HCT116 (cell line): ENCODE measurements around the gene STK25. TPM values are rescaled to one million over a fixed set of nuclear protein-coding genes. Genes with fewer than 3 reads are reported as not detected.

Source experiments
- ATAC-seq: fragments of 200-7000 bp; cut with Tn5 transposase; 2 replicates; pipeline ENCODE4 v1.9.1; 2020; ENCODE audit warnings: mild to moderate bottlenecking, moderate library complexity
- BruUV-seq: library from RNA; stranded (reverse); fragments of 400-500 nt; replicated peaks from 2 replicates; lab custom pipeline; 2021; lab: Mats Ljungman, UMichigan
- CTCF ChIA-PET: fragments of 300-600 bp; sonication (Branson Sonifier 250); formaldehyde crosslinking; loops from one replicate; lab custom pipeline; 2021; ENCODE audit warnings: antibody characterized with exemption; lab: Charles Lee
- POLR2A ChIA-PET: fragments of 300-600, 350-600 bp; sonication (Branson Sonifier 250); formaldehyde crosslinking; loops from one replicate; lab custom pipeline; 2021; ENCODE audit warnings: antibody characterized with exemption; lab: Charles Lee
- RAD21 ChIA-PET, 2 experiments: fragments of 300-600 bp; sonication (Branson Sonifier 250); formaldehyde crosslinking; loops; one replicate each; lab custom pipeline; 2023; ENCODE audit warnings: low total read pairs in 2 of 2; ENCODE audit not compliant: uncharacterized antibody in 2 of 2, unreplicated experiment in 2 of 2, low non-redundant PET in 1 of 2; lab: Charles Lee
- DNase-seq: peaks from one replicate; pipeline ENCODE4 v3.0.0-alpha.2; 2010; ENCODE audit warnings: low read depth, low spot score
- H2AFZ ChIP-seq: fragments of 200-600 bp; shearing (Covaris generic), sonication (generic); 2 replicates; pipeline ENCODE4 v1.6.1; 2017; ENCODE audit warnings: low read depth, mixed run types, mixed read lengths, antibody characterized with exemption, low read length; ENCODE audit not compliant: poor library complexity, severe bottlenecking
- H3K27ac ChIP-seq: 2 replicates; pipeline ENCODE4 v1.5.1; 2012; ENCODE audit warnings: low read depth, low read length
- H3K27me3 ChIP-seq: fragments of 200-600 bp; sonication (generic); 2 replicates; pipeline ENCODE4 v1.6.1; 2016; ENCODE audit warnings: mixed run types, low read length, mixed read lengths; ENCODE audit not compliant: insufficient read depth
- H3K36me3 ChIP-seq, 2 experiments: fragments of 200-500 bp in 1 of 2; fragments of 200-600 bp in 1 of 2; sonication (Bioruptor generic) in 1 of 2; sonication (generic) in 1 of 2; 2 replicates each; pipeline versions ENCODE4 v1.5.1 to v1.6.1; 2014 to 2016; ENCODE audit warnings: low read length in 2 of 2, inconsistent platforms in 1 of 2, mixed read lengths in 1 of 2, mixed run types in 1 of 2; ENCODE audit not compliant: insufficient read depth in 2 of 2, control insufficient read depth in 1 of 2
- H3K4me1 ChIP-seq, 2 experiments: fragments of 200-600 bp in 1 of 2; sonication (generic) in 1 of 2; 2 replicates each; pipeline versions ENCODE4 v1.5.1 to v1.6.1; 2012 to 2017; ENCODE audit warnings: low read length in 2 of 2, inconsistent platforms in 1 of 2, mild to moderate bottlenecking in 1 of 2, mixed read lengths in 1 of 2, mixed run types in 1 of 2, moderate library complexity in 1 of 2; ENCODE audit not compliant: insufficient read depth in 2 of 2, control insufficient read depth in 1 of 2
- H3K4me2 ChIP-seq: fragments of 200-600 bp; sonication (generic); 2 replicates; pipeline ENCODE4 v1.6.1; 2017; ENCODE audit warnings: mixed run types, low read length, mixed read lengths
- H3K4me3 ChIP-seq, 2 experiments: fragments of 200-600 bp in 1 of 2; sonication (generic) in 1 of 2; replicated peaks in 1 of 2; 2 replicates each; pipeline ENCODE4 v1.5.1; 2011 to 2016; ENCODE audit warnings: low read length in 2 of 2, control low read depth in 1 of 2, low read depth in 1 of 2, mild to moderate bottlenecking in 1 of 2, mixed read lengths in 1 of 2, mixed run types in 1 of 2
- H3K79me2 ChIP-seq: fragments of 200-600 bp; sonication (generic); 2 replicates; pipeline ENCODE4 v1.6.1; 2017; ENCODE audit warnings: mild to moderate bottlenecking, mixed run types, low read length, moderate library complexity, mixed read lengths; ENCODE audit not compliant: insufficient read depth
- H3K9ac ChIP-seq: fragments of 200-600 bp; sonication (generic); 2 replicates; pipeline ENCODE4 v1.6.1; 2016; ENCODE audit warnings: low read length, mixed read lengths
- H3K9me2 ChIP-seq: fragments of 200-600 bp; sonication (generic), shearing (Covaris generic); 2 replicates; pipeline ENCODE4 v1.6.1; 2017; ENCODE audit warnings: mixed run types, mild to moderate bottlenecking, moderate library complexity; ENCODE audit not compliant: insufficient read depth
- H3K9me3 ChIP-seq, 2 experiments: fragments of 200-500 bp in 1 of 2; fragments of 200-600 bp in 1 of 2; sonication (Bioruptor generic) in 1 of 2; sonication (generic) in 1 of 2; 2 replicates each; pipeline ENCODE4 v1.6.1; 2014 to 2017; ENCODE audit warnings: low read length in 2 of 2, mixed read lengths in 2 of 2, inconsistent platforms in 1 of 2, low read depth in 1 of 2, mild to moderate bottlenecking in 1 of 2, mixed run types in 1 of 2, moderate library complexity in 1 of 2; ENCODE audit not compliant: control insufficient read depth in 1 of 2, insufficient read depth in 1 of 2
- H4K20me1 ChIP-seq: fragments of 200-600 bp; sonication (generic), shearing (Covaris generic); 2 replicates; pipeline ENCODE4 v1.6.1; 2017; ENCODE audit warnings: mixed run types, mild to moderate bottlenecking, moderate library complexity; ENCODE audit not compliant: insufficient read depth
- CEBPB ChIP-seq: IDR thresholded peaks from 2 replicates; pipeline ENCODE4 v1.6.1; 2012; ENCODE audit warnings: low read depth
- EGR1 ChIP-seq: IDR thresholded peaks from 2 replicates; pipeline ENCODE4 v1.6.1; 2012; ENCODE audit warnings: low read depth
- EZH2 ChIP-seq: fragments of 200-600 bp; sonication (generic); IDR thresholded peaks from 2 replicates; pipeline ENCODE4 v1.6.1; 2017; ENCODE audit warnings: antibody characterized with exemption, mixed run types
- EZH2phosphoT487 ChIP-seq: fragments of 200-600 bp; IDR thresholded peaks from 2 replicates; pipeline ENCODE4 v1.6.1; 2018; ENCODE audit warnings: antibody characterized with exemption, borderline replicate concordance
- FOSL1 ChIP-seq: IDR thresholded peaks from 2 replicates; pipeline ENCODE4 v1.6.1; 2012; ENCODE audit warnings: low read depth
- JUND ChIP-seq: IDR thresholded peaks from 2 replicates; pipeline ENCODE4 v1.6.1; 2012
- POLR2A ChIP-seq: IDR thresholded peaks from 2 replicates; pipeline ENCODE4 v1.7.0; 2011; ENCODE audit warnings: borderline replicate concordance; ENCODE audit not compliant: insufficient read depth, insufficient read length; ENCODE audit errors: extremely low read depth
- RAD21 ChIP-seq: IDR thresholded peaks from 2 replicates; pipeline ENCODE4 v1.6.1; 2012; ENCODE audit warnings: low read depth, mild to moderate bottlenecking
- REST ChIP-seq: IDR thresholded peaks from 2 replicates; pipeline ENCODE4 v1.6.1; 2012; ENCODE audit warnings: low read depth
- SIN3A ChIP-seq: IDR thresholded peaks from 2 replicates; pipeline ENCODE4 v1.6.1; 2012; ENCODE audit warnings: low read depth
- SRF ChIP-seq: IDR thresholded peaks from 2 replicates; pipeline ENCODE4 v1.6.1; 2012; ENCODE audit warnings: low read depth
- TCF7L2 ChIP-seq: IDR thresholded peaks from 2 replicates; pipeline ENCODE4 v1.7.0; 2011; ENCODE audit warnings: borderline replicate concordance, inconsistent platforms; ENCODE audit not compliant: insufficient read depth, insufficient read length; ENCODE audit errors: extremely low read depth
- ZBTB33 ChIP-seq: IDR thresholded peaks from 2 replicates; pipeline ENCODE4 v1.6.1; 2011; ENCODE audit warnings: mild to moderate bottlenecking, low read length, moderate library complexity; ENCODE audit not compliant: insufficient replicate concordance; ENCODE audit errors: extremely low read depth
- ZNF274 ChIP-seq: fragments of 200-500 bp; sonication (Bioruptor generic); IDR thresholded peaks from 2 replicates; pipeline ENCODE4 v1.6.1; 2014; ENCODE audit warnings: mild to moderate bottlenecking, low read depth, low read length, inconsistent platforms
- intact Hi-C: fragments of 100-400 bp; cut with micrococcal nuclease; formaldehyde crosslinking; loops from 2 replicates; pipeline ENCODE4 v1.10.0; 2022
- total RNA-seq: library from RNA; stranded (reverse); gene quantifications from one replicate; pipeline ENCODE4 v1.2.1, GENCODE V29; 2021; ENCODE audit not compliant: unreplicated experiment
- TF ChIP-seq, protein P1 (sequence below): IDR thresholded peaks from 2 replicates; pipeline ENCODE4 v1.6.1; 2012
- TF ChIP-seq, protein P2 (sequence below), 3 experiments: fragments of 200-600 bp in 1 of 3; sonication (generic) in 1 of 3; IDR thresholded peaks in 2 of 3; conservative IDR thresholded peaks in 1 of 3; 2 replicates each; pipeline ENCODE4 v1.5.1; 2012 to 2017; ENCODE audit warnings: low read depth in 2 of 3, low read length in 2 of 3, antibody characterized with exemption in 1 of 3, borderline replicate concordance in 1 of 3, control low read depth in 1 of 3, mild to moderate bottlenecking in 1 of 3, mixed read lengths in 1 of 3, mixed run types in 1 of 3, moderate library complexity in 1 of 3; ENCODE audit not compliant: insufficient read depth in 1 of 3

The STK25 gene
- total RNA-seq, 1 experiment from 2014 or later, result 160 TPM

DNA sequence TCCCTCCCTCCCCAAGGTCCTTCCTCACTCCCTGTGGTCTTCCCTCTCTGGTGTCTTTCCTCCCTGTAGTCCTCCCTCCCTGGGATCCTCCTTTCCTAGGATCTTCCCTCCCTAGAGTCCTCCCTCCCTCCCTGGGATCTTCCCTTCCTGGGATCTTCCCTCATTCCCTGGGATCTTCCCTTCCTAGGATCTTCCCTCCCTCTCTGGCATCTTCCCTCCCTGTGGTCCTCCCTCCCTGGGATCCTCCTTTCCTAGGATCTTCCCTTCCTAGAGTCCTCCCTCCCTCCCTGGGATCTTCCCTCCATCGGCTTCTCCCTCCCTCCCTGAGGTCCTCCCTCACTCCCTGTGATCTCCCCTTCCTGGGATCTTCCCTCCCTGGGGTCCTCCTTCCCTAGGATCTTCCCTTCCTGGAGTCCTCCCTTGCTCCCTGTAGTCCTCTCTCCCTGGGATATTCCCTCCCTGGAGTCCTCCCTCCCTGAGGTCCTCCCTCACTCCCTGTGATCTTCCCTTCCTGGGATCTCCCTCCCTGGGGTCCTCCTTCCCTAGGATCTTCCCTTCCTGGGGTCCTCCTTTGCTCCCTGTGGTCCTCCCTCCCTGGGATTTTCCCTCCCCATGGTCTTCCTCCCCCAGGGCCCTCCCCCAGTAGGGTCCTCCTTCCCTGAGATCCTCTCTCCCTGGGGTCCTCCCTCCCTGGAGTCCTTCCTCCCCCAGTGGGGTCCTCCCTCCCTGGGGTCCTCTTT lies 23.0 kb downstream of the STK25 start:
- CTCF ChIA-PET, result no interaction called here
- intact Hi-C loops, result no loop called here
- H3K4me1 ChIP-seq, result no peaks in the 10 kb centered on the region

More for the DNA sequence above, 23.0 kb downstream of the STK25 start:
- Histone ChIP-seq H3K4me2 (no peak overlapping the region), H3K9me2 (no peaks in the 10 kb centered on the region), H3K4me3 (no peak overlapping the region), H3K79me2 (no peaks in the 10 kb centered on the region), H4K20me1 (no peaks in the 10 kb centered on the region), H2AFZ (no peak overlapping the region), H3K27ac (no peak overlapping the region), H3K27me3 (no peaks in the 10 kb centered on the region), H3K36me3 (no peaks in the 10 kb centered on the region), H3K9ac (no peak overlapping the region), H3K9me3 (no peaks in the 10 kb centered on the region)
- BruUV-seq, result no TSS peak
- no peak for DNase-seq
- ChIA-PET POLR2A (no interaction called here), RAD21 (no interaction called here)
- no peak for ATAC-seq
- TF ChIP-seq CEBPB, result no peak
- TF ChIP-seq SIN3A, result no peak
- no peak for TF ChIP-seq EZH2phosphoT487
- TF ChIP-seq EGR1, result no peak
- TF ChIP-seq REST, result no peak
- no peak for TF ChIP-seq ZBTB33
- no peak for TF ChIP-seq RAD21
- TF ChIP-seq TCF7L2, result no peak
- no peak for TF ChIP-seq JUND
- no peak for TF ChIP-seq EZH2
- no peak for TF ChIP-seq ZNF274
- no peak for TF ChIP-seq SRF
- TF ChIP-seq POLR2A, result no peak
- TF ChIP-seq, protein P1, sequence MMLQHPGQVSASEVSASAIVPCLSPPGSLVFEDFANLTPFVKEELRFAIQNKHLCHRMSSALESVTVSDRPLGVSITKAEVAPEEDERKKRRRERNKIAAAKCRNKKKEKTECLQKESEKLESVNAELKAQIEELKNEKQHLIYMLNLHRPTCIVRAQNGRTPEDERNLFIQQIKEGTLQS, result no peak
- TF ChIP-seq, protein P2, sequence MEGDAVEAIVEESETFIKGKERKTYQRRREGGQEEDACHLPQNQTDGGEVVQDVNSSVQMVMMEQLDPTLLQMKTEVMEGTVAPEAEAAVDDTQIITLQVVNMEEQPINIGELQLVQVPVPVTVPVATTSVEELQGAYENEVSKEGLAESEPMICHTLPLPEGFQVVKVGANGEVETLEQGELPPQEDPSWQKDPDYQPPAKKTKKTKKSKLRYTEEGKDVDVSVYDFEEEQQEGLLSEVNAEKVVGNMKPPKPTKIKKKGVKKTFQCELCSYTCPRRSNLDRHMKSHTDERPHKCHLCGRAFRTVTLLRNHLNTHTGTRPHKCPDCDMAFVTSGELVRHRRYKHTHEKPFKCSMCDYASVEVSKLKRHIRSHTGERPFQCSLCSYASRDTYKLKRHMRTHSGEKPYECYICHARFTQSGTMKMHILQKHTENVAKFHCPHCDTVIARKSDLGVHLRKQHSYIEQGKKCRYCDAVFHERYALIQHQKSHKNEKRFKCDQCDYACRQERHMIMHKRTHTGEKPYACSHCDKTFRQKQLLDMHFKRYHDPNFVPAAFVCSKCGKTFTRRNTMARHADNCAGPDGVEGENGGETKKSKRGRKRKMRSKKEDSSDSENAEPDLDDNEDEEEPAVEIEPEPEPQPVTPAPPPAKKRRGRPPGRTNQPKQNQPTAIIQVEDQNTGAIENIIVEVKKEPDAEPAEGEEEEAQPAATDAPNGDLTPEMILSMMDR (IDR thresholded peaks at IDR 0.05 in 2 of 3, conservative IDR thresholded peaks at IDR 0.05 in 1 of 3; ENCODE audit: borderline replicate concordance in 1 of 3, insufficient read depth in 1 of 3, low read depth in 2 of 3, low read length in 2 of 3), result no peak
- no peak for TF ChIP-seq FOSL1
